ENCODE measurements around the gene TOP2B.

Gene TOP2B

DNA sequence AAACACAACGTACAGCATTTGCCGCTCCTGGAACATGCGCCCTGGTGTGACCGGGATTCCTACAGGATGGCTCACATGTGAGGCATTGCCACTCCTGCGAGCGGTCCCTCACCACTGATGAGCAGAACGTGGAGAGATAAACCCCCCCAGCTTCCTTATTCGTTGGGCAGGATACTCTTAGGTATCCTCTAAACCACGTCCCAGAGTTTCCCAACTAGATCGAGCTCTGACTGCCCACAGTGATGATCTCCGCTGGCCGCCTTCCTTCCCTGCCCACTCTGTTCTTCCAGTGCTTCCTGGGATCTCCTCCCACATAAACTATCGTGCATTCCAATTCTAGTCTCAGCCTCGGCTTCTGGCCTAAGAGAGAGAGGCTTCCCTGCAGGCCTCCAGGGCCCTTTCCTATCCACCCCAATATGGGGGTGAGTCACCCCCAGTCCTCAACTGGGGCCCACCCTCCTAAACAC lies 91.8 kb downstream of the TOP2B start:
- Histone ChIP-seq H2AFZ (ENCODE audit: low read length) (no peak overlapping the region), H3K79me2 (ENCODE audit: insufficient read depth, low read length) (no peaks in the 10 kb centered on the region), H3K9me3 (ENCODE audit: insufficient read depth, low read depth, low read length) (no peaks in the 10 kb centered on the region), H3K4me3 (ENCODE audit: low read length, poor library complexity, severe bottlenecking) (no peak overlapping the region), H3K4me2 (ENCODE audit: low read depth, low read length, poor library complexity, severe bottlenecking) (no peak overlapping the region), H3K4me1 (ENCODE audit: insufficient read depth, low read length, poor library complexity, severe bottlenecking) (no peaks in the 10 kb centered on the region), H4K20me1 (ENCODE audit: insufficient read depth, low read length, poor library complexity, severe bottlenecking) (no peaks in the 10 kb centered on the region), H3K27me3 (ENCODE audit: insufficient read depth, low read length, poor library complexity, severe bottlenecking) (no peaks in the 10 kb centered on the region), H3K9me2 (replicated peaks; ENCODE audit: low read depth, low read length) (no peaks in the 10 kb centered on the region), H3F3A (ENCODE audit: low read depth) (no peaks in the 10 kb centered on the region), H3K9ac (ENCODE audit: low read depth, low read length, poor library complexity, severe bottlenecking) (no peak overlapping the region), H3K36me3 (ENCODE audit: insufficient read depth, low read length) (no peaks in the 10 kb centered on the region)
- TF ChIP-seq, protein P1, sequence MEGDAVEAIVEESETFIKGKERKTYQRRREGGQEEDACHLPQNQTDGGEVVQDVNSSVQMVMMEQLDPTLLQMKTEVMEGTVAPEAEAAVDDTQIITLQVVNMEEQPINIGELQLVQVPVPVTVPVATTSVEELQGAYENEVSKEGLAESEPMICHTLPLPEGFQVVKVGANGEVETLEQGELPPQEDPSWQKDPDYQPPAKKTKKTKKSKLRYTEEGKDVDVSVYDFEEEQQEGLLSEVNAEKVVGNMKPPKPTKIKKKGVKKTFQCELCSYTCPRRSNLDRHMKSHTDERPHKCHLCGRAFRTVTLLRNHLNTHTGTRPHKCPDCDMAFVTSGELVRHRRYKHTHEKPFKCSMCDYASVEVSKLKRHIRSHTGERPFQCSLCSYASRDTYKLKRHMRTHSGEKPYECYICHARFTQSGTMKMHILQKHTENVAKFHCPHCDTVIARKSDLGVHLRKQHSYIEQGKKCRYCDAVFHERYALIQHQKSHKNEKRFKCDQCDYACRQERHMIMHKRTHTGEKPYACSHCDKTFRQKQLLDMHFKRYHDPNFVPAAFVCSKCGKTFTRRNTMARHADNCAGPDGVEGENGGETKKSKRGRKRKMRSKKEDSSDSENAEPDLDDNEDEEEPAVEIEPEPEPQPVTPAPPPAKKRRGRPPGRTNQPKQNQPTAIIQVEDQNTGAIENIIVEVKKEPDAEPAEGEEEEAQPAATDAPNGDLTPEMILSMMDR (conservative IDR thresholded peaks at IDR 0.05; ENCODE audit: low read length), result no peak
- TF ChIP-seq EZH2phosphoT487 (IDR thresholded peaks at IDR 0.05; ENCODE audit: borderline replicate concordance), result no peak

DNA sequence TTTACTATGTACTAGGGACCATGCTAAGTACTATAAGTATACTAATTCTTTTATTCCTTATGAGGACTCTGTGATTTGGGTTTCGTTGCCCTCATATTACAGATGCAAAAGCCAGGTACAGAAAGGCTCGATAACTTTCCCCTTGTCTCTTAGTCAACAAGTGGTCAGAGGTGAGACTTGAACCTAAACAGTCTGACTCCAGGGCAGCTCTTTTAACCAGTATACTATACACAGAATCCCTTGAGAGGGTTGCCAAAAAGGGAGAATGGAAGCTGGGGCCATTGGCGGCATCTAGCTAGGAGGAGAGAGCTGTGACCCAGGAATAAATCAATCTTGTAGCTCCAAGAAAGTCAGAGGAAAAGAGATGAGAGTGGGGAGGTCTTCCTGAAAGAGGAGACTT lies 92.4 kb downstream of the TOP2B start:
- Histone ChIP-seq H3K4me3 (ENCODE audit: low read length, poor library complexity, severe bottlenecking) (no peak overlapping the region), H4K20me1 (ENCODE audit: insufficient read depth, low read length, poor library complexity, severe bottlenecking) (no peaks in the 10 kb centered on the region), H3K27me3 (ENCODE audit: insufficient read depth, low read length, poor library complexity, severe bottlenecking) (no peaks in the 10 kb centered on the region), H3K4me1 (ENCODE audit: insufficient read depth, low read length, poor library complexity, severe bottlenecking) (no peaks in the 10 kb centered on the region), H3K9me2 (replicated peaks; ENCODE audit: low read depth, low read length) (no peaks in the 10 kb centered on the region), H3K79me2 (ENCODE audit: insufficient read depth, low read length) (no peaks in the 10 kb centered on the region), H3F3A (ENCODE audit: low read depth) (no peaks in the 10 kb centered on the region), H3K9ac (ENCODE audit: low read depth, low read length, poor library complexity, severe bottlenecking) (no peak overlapping the region), H3K9me3 (ENCODE audit: insufficient read depth, low read depth, low read length) (no peaks in the 10 kb centered on the region), H3K36me3 (ENCODE audit: insufficient read depth, low read length) (no peaks in the 10 kb centered on the region), H2AFZ (ENCODE audit: low read length) (no peak overlapping the region), H3K4me2 (ENCODE audit: low read depth, low read length, poor library complexity, severe bottlenecking) (no peak overlapping the region)
- no peak for TF ChIP-seq EZH2phosphoT487 (IDR thresholded peaks at IDR 0.05; ENCODE audit: borderline replicate concordance)
- TF ChIP-seq, protein P1 (conservative IDR thresholded peaks at IDR 0.05; ENCODE audit: low read length), result no peak

DNA sequence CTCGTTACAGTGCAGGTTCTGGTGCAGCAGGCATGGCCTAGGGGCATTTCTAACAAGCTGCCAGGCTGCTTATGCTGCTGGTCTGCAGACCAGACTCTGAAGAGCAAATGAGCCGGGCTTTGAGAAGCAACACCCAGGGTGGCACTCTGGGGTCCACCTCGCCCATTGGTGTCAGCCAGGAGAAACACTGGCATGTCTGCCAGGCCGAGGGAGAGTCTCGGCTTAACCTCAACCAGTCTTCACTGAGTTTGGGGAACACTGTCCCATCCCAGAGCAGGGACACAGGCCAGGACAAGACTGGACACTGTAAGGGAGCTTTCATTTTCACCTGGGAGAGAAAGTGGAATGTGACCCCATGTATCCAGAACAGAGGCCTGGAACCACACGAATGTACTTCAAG lies 93.4 kb downstream of the TOP2B start:
- no peaks in the 10 kb centered on the region for H3F3A ChIP-seq (ENCODE audit: low read depth)
- no peaks in the 10 kb centered on the region for H3K9me2 ChIP-seq (replicated peaks; ENCODE audit: low read depth, low read length)
- no peaks in the 10 kb centered on the region for H3K79me2 ChIP-seq (ENCODE audit: insufficient read depth, low read length)
- H3K36me3 ChIP-seq (ENCODE audit: insufficient read depth, low read length), result no peaks in the 10 kb centered on the region
- no peak overlapping the region for H3K4me2 ChIP-seq (ENCODE audit: low read depth, low read length, poor library complexity, severe bottlenecking)
- H3K27me3 ChIP-seq (ENCODE audit: insufficient read depth, low read length, poor library complexity, severe bottlenecking), result no peaks in the 10 kb centered on the region
- no peaks in the 10 kb centered on the region for H4K20me1 ChIP-seq (ENCODE audit: insufficient read depth, low read length, poor library complexity, severe bottlenecking)
- no peaks in the 10 kb centered on the region for H3K4me1 ChIP-seq (ENCODE audit: insufficient read depth, low read length, poor library complexity, severe bottlenecking)
- no peak overlapping the region for H3K9ac ChIP-seq (ENCODE audit: low read depth, low read length, poor library complexity, severe bottlenecking)
- no peak overlapping the region for H2AFZ ChIP-seq (ENCODE audit: low read length)
- H3K4me3 ChIP-seq (ENCODE audit: low read length, poor library complexity, severe bottlenecking), result no peak overlapping the region
- TF ChIP-seq, protein P1 (conservative IDR thresholded peaks at IDR 0.05; ENCODE audit: low read length), result no peak
- TF ChIP-seq EZH2phosphoT487 (IDR thresholded peaks at IDR 0.05; ENCODE audit: borderline replicate concordance), result no peak
- H3K9me3 ChIP-seq (ENCODE audit: insufficient read depth, low read depth, low read length), result no peaks in the 10 kb centered on the region
